ENCODE data around the gene CLDND1.

- TF ChIP-seq, protein P1, sequence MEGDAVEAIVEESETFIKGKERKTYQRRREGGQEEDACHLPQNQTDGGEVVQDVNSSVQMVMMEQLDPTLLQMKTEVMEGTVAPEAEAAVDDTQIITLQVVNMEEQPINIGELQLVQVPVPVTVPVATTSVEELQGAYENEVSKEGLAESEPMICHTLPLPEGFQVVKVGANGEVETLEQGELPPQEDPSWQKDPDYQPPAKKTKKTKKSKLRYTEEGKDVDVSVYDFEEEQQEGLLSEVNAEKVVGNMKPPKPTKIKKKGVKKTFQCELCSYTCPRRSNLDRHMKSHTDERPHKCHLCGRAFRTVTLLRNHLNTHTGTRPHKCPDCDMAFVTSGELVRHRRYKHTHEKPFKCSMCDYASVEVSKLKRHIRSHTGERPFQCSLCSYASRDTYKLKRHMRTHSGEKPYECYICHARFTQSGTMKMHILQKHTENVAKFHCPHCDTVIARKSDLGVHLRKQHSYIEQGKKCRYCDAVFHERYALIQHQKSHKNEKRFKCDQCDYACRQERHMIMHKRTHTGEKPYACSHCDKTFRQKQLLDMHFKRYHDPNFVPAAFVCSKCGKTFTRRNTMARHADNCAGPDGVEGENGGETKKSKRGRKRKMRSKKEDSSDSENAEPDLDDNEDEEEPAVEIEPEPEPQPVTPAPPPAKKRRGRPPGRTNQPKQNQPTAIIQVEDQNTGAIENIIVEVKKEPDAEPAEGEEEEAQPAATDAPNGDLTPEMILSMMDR (IDR thresholded peaks at IDR 0.05 in 4 of 5, conservative IDR thresholded peaks at IDR 0.05 in 1 of 5) = no peak
- TF ChIP-seq POLR2A (IDR thresholded peaks at IDR 0.05) = no peak
Measured at GRCh38 chr3:98560911-98561310, 38.2 kb upstream of the CLDND1 start.
